Trophoblast cell (in vitro differentiated cells and primary cell): Measurements from ENCODE around the gene FBXO31.
A peak's percentile ranks its signal among the peaks of the same experiment; 100 is the strongest.

Source experiments
- DNase-seq, 2 donors: peaks; one replicate each; pipeline ENCODE4 v3.0.0-alpha.2; 2016
- H2AFZ ChIP-seq: 2 replicates; pipeline ENCODE4 v1.6.1; 2013; ENCODE audit warnings: low read length, moderate library complexity, mild to moderate bottlenecking; ENCODE audit not compliant: insufficient read depth, poor library complexity
- H2AK5ac ChIP-seq: 2 replicates; pipeline ENCODE4 v1.6.1; 2013; ENCODE audit warnings: mild to moderate bottlenecking, low read length
- H2BK120ac ChIP-seq: 2 replicates; pipeline ENCODE4 v1.6.1; 2013; ENCODE audit warnings: low read length, mild to moderate bottlenecking, moderate library complexity; ENCODE audit not compliant: insufficient read depth, poor library complexity
- H2BK12ac ChIP-seq: 2 replicates; pipeline ENCODE4 v1.6.1; 2013; ENCODE audit warnings: mild to moderate bottlenecking, low read length, moderate library complexity
- H2BK5ac ChIP-seq: 2 replicates; pipeline ENCODE4 v1.6.1; 2013; ENCODE audit warnings: low read length, low read depth, moderate library complexity, mild to moderate bottlenecking; ENCODE audit not compliant: poor library complexity
- H3K14ac ChIP-seq: 2 replicates; pipeline ENCODE4 v1.6.1; 2013; ENCODE audit warnings: mild to moderate bottlenecking, low read length
- H3K18ac ChIP-seq: 2 replicates; pipeline ENCODE4 v1.6.1; 2013; ENCODE audit warnings: mild to moderate bottlenecking, low read length
- H3K23ac ChIP-seq: 2 replicates; pipeline ENCODE4 v1.6.1; 2013; ENCODE audit warnings: low read length
- H3K27ac ChIP-seq: 2 replicates; pipeline ENCODE4 v1.5.1; 2013; ENCODE audit warnings: low read depth, mild to moderate bottlenecking, inconsistent platforms, low read length, moderate library complexity
- H3K27me3 ChIP-seq: 2 replicates; pipeline ENCODE4 v1.6.1; 2013; ENCODE audit warnings: inconsistent platforms, mild to moderate bottlenecking, low read length, moderate library complexity; ENCODE audit not compliant: insufficient read depth
- H3K36me3 ChIP-seq, 2 experiments: 1 replicate in 1 of 2; 2 replicates in 1 of 2; pipeline ENCODE4 v1.6.1; 2013; ENCODE audit warnings: low read length in 2 of 2, mild to moderate bottlenecking in 2 of 2, moderate library complexity in 1 of 2; ENCODE audit not compliant: insufficient read depth in 2 of 2, control insufficient read depth in 1 of 2
- H3K4ac ChIP-seq: 2 replicates; pipeline ENCODE4 v1.6.1; 2013; ENCODE audit warnings: low read depth, mild to moderate bottlenecking, low read length, moderate library complexity
- H3K4me1 ChIP-seq, 2 experiments: 1 replicate in 1 of 2; 2 replicates in 1 of 2; pipeline ENCODE4 v1.6.1; 2013; ENCODE audit warnings: low read length in 2 of 2, mild to moderate bottlenecking in 2 of 2, moderate library complexity in 1 of 2; ENCODE audit not compliant: insufficient read depth in 2 of 2, control insufficient read depth in 1 of 2
- H3K4me2 ChIP-seq: 2 replicates; pipeline ENCODE4 v1.6.1; 2013; ENCODE audit warnings: inconsistent platforms, mild to moderate bottlenecking, low read length, moderate library complexity
- H3K4me3 ChIP-seq: 2 replicates; pipeline ENCODE4 v1.5.1; 2013; ENCODE audit warnings: mild to moderate bottlenecking, low read depth, low read length, inconsistent platforms
- H3K79me1 ChIP-seq: one replicate; pipeline ENCODE4 v1.6.1; 2013; ENCODE audit warnings: low read length
- H3K79me2 ChIP-seq: 2 replicates; pipeline ENCODE4 v1.6.1; 2013; ENCODE audit warnings: low read length, mild to moderate bottlenecking; ENCODE audit not compliant: control insufficient read depth, insufficient read depth, poor library complexity
- H3K9ac ChIP-seq: 2 replicates; pipeline ENCODE4 v1.6.1; 2013; ENCODE audit warnings: mild to moderate bottlenecking, low read length
- H3K9me3 ChIP-seq: 2 replicates; pipeline ENCODE4 v1.6.1; 2013; ENCODE audit warnings: low read depth, mild to moderate bottlenecking, control low read depth, inconsistent platforms, low read length; ENCODE audit not compliant: insufficient read depth
- H4K12ac ChIP-seq: 2 replicates; pipeline ENCODE4 v1.6.1; 2013; ENCODE audit warnings: low read depth, mild to moderate bottlenecking, low read length, moderate library complexity
- H4K8ac ChIP-seq: 2 replicates; pipeline ENCODE4 v1.6.1; 2013; ENCODE audit warnings: low read depth, mild to moderate bottlenecking, low read length, moderate library complexity
- H4K91ac ChIP-seq: one replicate; pipeline ENCODE4 v1.6.1; 2013; ENCODE audit warnings: low read depth, mild to moderate bottlenecking, low read length, moderate library complexity
- WGBS: extraction: QIAGEN DNeasy Blood & Tissue Kit; methylation state at CpG from one replicate; pipeline ENCODE4 v1.1.7; 2013; ENCODE audit warnings: missing lambda C conversion rate; ENCODE audit not compliant: insufficient read length, insufficient coverage; ENCODE audit errors: extremely low coverage; 5-methylcytosine and 5-hydroxymethylcytosine counted together

FBXO31 gene

GRCh38 chr16:87425941-87426340 is 42.4 kb upstream of the FBXO31 start:
- H2BK5ac ChIP-seq, result no peak overlapping the region
- no peak overlapping the region for H3K9ac ChIP-seq
- H4K91ac ChIP-seq, result no peak overlapping the region
- H3K4me2 ChIP-seq, result no peak overlapping the region
- H3K27ac ChIP-seq, result no peak overlapping the region
- no peaks in the 10 kb centered on the region for H3K27me3 ChIP-seq
- peaks cover 7 to 27% of the 10 kb centered on the region in 2 experiments for H3K36me3 ChIP-seq
- no peaks in the 10 kb centered on the region for H3K9me3 ChIP-seq
- H3K4me3 ChIP-seq, result no peak overlapping the region
- H2BK120ac ChIP-seq, result no peak overlapping the region
- H4K8ac ChIP-seq, result no peak overlapping the region
- no peak overlapping the region for H3K14ac ChIP-seq
- no CpG with 5 or more reads among the region's 12 CpGs for WGBS
- H3K18ac ChIP-seq, result no peak overlapping the region
- H3K4me1 ChIP-seq, result no peaks in the 10 kb centered on the region
- no peak overlapping the region for H2BK12ac ChIP-seq
- no peaks in the 10 kb centered on the region for H3K79me1 ChIP-seq
- H3K79me2 ChIP-seq, result no peaks in the 10 kb centered on the region
- H2AK5ac ChIP-seq, result no peak overlapping the region
- no peak overlapping the region for H3K23ac ChIP-seq
- peak; percentile 80 to 88 for DNase-seq
- no peak overlapping the region for H2AFZ ChIP-seq
- no peak overlapping the region for H3K4ac ChIP-seq
- no peak overlapping the region for H4K12ac ChIP-seq

GRCh38 chr16:87424266-87424665 is 40.7 kb upstream of the FBXO31 start:
- Histone ChIP-seq H3K36me3 (peaks cover 13 to 31% of the 10 kb centered on the region in 2 experiments), H3K14ac (no peak overlapping the region), H2AFZ (no peak overlapping the region), H3K27me3 (no peaks in the 10 kb centered on the region), H2BK120ac (no peak overlapping the region), H2BK12ac (no peak overlapping the region), H3K4me3 (no peak overlapping the region), H2BK5ac (no peak overlapping the region), H3K9me3 (no peaks in the 10 kb centered on the region), H2AK5ac (no peak overlapping the region), H3K79me2 (no peaks in the 10 kb centered on the region), H3K79me1 (no peaks in the 10 kb centered on the region), H4K12ac (no peak overlapping the region), H3K4me1 (no peaks in the 10 kb centered on the region), H3K23ac (no peak overlapping the region), H4K91ac (no peak overlapping the region), H3K27ac (no peak overlapping the region), H3K4me2 (no peak overlapping the region), H4K8ac (no peak overlapping the region), H3K18ac (no peak overlapping the region), H3K9ac (no peak overlapping the region), H3K4ac (no peak overlapping the region)
- no CpG with 5 or more reads among the region's 12 CpGs for WGBS
- no peak for DNase-seq

- Histone ChIP-seq H2BK12ac (no peak overlapping the region), H3K9ac (no peak overlapping the region), H3K18ac (no peak overlapping the region), H4K8ac (no peak overlapping the region), H3K4me3 (no peak overlapping the region), H3K36me3 (peaks cover 12 to 31% of the 10 kb centered on the region in 2 experiments), H3K4me2 (no peak overlapping the region), H2BK120ac (no peak overlapping the region), H3K4me1 (no peaks in the 10 kb centered on the region), H3K27me3 (no peaks in the 10 kb centered on the region), H3K79me1 (no peaks in the 10 kb centered on the region), H3K23ac (no peak overlapping the region), H3K4ac (no peak overlapping the region), H3K14ac (no peak overlapping the region), H4K91ac (no peak overlapping the region), H4K12ac (no peak overlapping the region), H2BK5ac (no peak overlapping the region), H3K79me2 (no peaks in the 10 kb centered on the region), H2AK5ac (no peak overlapping the region), H3K27ac (no peak overlapping the region), H2AFZ (no peak overlapping the region), H3K9me3 (no peaks in the 10 kb centered on the region)
- no peak for DNase-seq
- no CpG with 5 or more reads among the region's 15 CpGs for WGBS
Measured at GRCh38 chr16:87423429-87423828, 39.9 kb upstream of the FBXO31 start.

DNA sequence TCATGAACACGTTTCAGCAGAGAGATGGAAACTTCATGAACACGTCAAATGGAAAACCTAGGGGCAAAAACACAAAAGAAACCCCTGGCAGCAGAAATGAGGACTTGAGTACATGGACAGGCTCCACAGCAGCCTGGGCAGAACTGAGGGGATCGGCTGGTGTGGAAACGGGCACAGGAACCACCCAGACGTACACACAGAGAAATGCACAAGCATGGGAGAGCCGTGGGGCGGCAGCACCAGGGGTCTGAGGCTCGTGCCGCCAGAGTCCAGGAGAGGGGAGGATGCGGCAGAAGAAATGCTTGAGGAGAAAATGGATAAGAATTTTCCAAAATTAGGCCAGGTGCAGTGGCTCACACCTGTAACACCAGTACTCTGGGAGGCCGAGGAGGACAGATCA is 38.5 kb upstream of the FBXO31 start:
- Histone ChIP-seq H3K4me3 (no peak overlapping the region), H2BK12ac (no peak overlapping the region), H3K27me3 (no peaks in the 10 kb centered on the region), H3K79me1 (no peaks in the 10 kb centered on the region), H2AFZ (no peak overlapping the region), H3K14ac (no peak overlapping the region), H2BK120ac (no peak overlapping the region), H3K4ac (no peak overlapping the region), H2AK5ac (no peak overlapping the region), H2BK5ac (no peak overlapping the region), H3K9ac (no peak overlapping the region), H3K4me2 (no peak overlapping the region), H3K9me3 (no peaks in the 10 kb centered on the region), H3K23ac (no peak overlapping the region), H4K12ac (no peak overlapping the region), H4K91ac (no peak overlapping the region), H3K18ac (no peak overlapping the region), H3K27ac (no peak overlapping the region), H3K36me3 (peaks cover 23 to 42% of the 10 kb centered on the region in 2 experiments), H3K4me1 (no peaks in the 10 kb centered on the region), H4K8ac (no peak overlapping the region), H3K79me2 (no peaks in the 10 kb centered on the region)
- no CpG with 5 or more reads among the region's 11 CpGs for WGBS
- DNase-seq, result no peak
